Measurements from ENCODE around the gene ZNG1F.
"Not testable (repeated sequence)": the region's sequence is repeated elsewhere in the genome, so short reads cannot be mapped to it uniquely, and the experiment has no call there.

GRCh38 chr9:41100508-41100907 is 88.6 kb downstream of the ZNG1F start:
- not testable (repeated sequence) for TF ChIP-seq POLR2A (IDR thresholded peaks at IDR 0.05; ENCODE audit: low read length); GATA1 (IDR thresholded peaks at IDR 0.05; ENCODE audit: low read depth, low read length)

Measured in erythroblast (primary cell).